Right lobe of liver (tissue), 6 donors: ENCODE data around the gene IMMT. TPM values are rescaled to one million over a fixed set of nuclear protein-coding genes. Genes with fewer than 3 reads are reported as not detected.

Experiments used
- ATAC-seq, 4 donors: fragments of 200-7000 bp; cut with Tn5 transposase; one replicate each; pipeline ENCODE4 v1.9.1; 2020; ENCODE audit warnings: mild to moderate bottlenecking in 4 of 4, moderate library complexity in 4 of 4
- DNase-seq, 3 donors: peaks; one replicate each; pipeline ENCODE4 v3.0.0-alpha.2; 2020
- H3K27ac ChIP-seq, 3 donors: fragments of 200-600 bp; one replicate each; pipeline ENCODE4 v1.8.0; 2022
- H3K27me3 ChIP-seq, 2 donors: fragments of 200-600 bp; one replicate each; pipeline ENCODE4 v1.8.0; 2022
- H3K36me3 ChIP-seq, 4 donors: fragments of 200-600 bp; sonication (generic) in 1 of 4; one replicate each; pipeline versions ENCODE4 v1.5.1 to v1.8.0; 2017 to 2022; ENCODE audit warnings: control low read depth in 1 of 4
- H3K4me1 ChIP-seq, 4 donors: fragments of 200-600 bp; sonication (generic) in 1 of 4; one replicate each; pipeline versions ENCODE4 v1.5.1 to v1.8.0; 2017 to 2022; ENCODE audit warnings: control low read depth in 1 of 4
- H3K4me3 ChIP-seq, 3 donors: fragments of 200-600 bp; one replicate each; pipeline ENCODE4 v1.8.0; 2022
- H3K9me3 ChIP-seq, 4 donors: fragments of 200-600 bp; sonication (generic) in 1 of 4; one replicate each; pipeline versions ENCODE4 v1.5.1 to v1.8.0; 2017 to 2022; ENCODE audit warnings: control low read depth in 1 of 4
- POLR2A ChIP-seq: fragments of 450-650 bp; IDR thresholded peaks from one replicate; pipeline ENCODE4 v1.6.1; 2017; ENCODE audit warnings: antibody characterized with exemption, mild to moderate bottlenecking
- WGBS: methylation state at CpG from one replicate; pipeline ENCODE4 v1.1.6; 2018; ENCODE audit warnings: low coverage, low lambda C conversion rate; ENCODE audit not compliant: insufficient coverage; ENCODE audit errors: missing lambda C conversion rate; 5-methylcytosine and 5-hydroxymethylcytosine counted together
- intact Hi-C, 2 donors: fragments of 100-400 bp; cut with DNase I; formaldehyde crosslinking; loops; one replicate each; pipeline versions ENCODE4 v1.11.2 to v1.14.1; 2022
- total RNA-seq, 6 experiments: library from RNA; depleted of rRNA in 2 of 6; stranded (reverse); fragments of >200 nt in 2 of 6; fragmentation: NEBNext Ultra II Directional in 3 of 6; extraction: Animal tissue kit (Norgen Biotek cat#: 25700) in 3 of 6; gene quantifications; one replicate each; pipeline versions ENCODE4 v1.1.0 to v1.2.4, GENCODE V29; 2016 to 2023
- TF ChIP-seq, protein P1 (sequence below), 4 donors: fragments of 200-600 bp in 3 of 4; fragments of 450-650 bp in 1 of 4; IDR thresholded peaks; one replicate each; pipeline versions ENCODE4 v1.5.1 to v1.8.0; 2016 to 2022; ENCODE audit warnings: antibody characterized with exemption in 4 of 4, mild to moderate bottlenecking in 2 of 4
- donor health status: DM: no; HTN: yes; CAD: no.
- donor health status: DM: no; HTN: no; CAD: no.
- donor health status: DM: no; HTN: no; CAD: no.
- donor health status: DM: no; HTN: yes; CAD: no.
- donor health status: DM: no; HTN: yes; CAD: no.

Gene IMMT
- total RNA-seq, 6 experiments from 2014 or later, result 48.9 to 56.9 (median 52.5) TPM

GRCh38 chr2:86147793-86148192 lies 47.5 kb downstream of the IMMT start:
- intact Hi-C loops, result no loop called here
- no peak for TF ChIP-seq POLR2A
- TF ChIP-seq, protein P1, sequence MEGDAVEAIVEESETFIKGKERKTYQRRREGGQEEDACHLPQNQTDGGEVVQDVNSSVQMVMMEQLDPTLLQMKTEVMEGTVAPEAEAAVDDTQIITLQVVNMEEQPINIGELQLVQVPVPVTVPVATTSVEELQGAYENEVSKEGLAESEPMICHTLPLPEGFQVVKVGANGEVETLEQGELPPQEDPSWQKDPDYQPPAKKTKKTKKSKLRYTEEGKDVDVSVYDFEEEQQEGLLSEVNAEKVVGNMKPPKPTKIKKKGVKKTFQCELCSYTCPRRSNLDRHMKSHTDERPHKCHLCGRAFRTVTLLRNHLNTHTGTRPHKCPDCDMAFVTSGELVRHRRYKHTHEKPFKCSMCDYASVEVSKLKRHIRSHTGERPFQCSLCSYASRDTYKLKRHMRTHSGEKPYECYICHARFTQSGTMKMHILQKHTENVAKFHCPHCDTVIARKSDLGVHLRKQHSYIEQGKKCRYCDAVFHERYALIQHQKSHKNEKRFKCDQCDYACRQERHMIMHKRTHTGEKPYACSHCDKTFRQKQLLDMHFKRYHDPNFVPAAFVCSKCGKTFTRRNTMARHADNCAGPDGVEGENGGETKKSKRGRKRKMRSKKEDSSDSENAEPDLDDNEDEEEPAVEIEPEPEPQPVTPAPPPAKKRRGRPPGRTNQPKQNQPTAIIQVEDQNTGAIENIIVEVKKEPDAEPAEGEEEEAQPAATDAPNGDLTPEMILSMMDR (IDR thresholded peaks at IDR 0.05), result no peak
- DNase-seq (no peak), ATAC-seq (no peak)
- Histone ChIP-seq H3K36me3 (peaks cover 0 to 87% (median 47%) of the 10 kb centered on the region in 4 donors), H3K27me3 (no peaks in the 10 kb centered on the region), H3K27ac (no peak overlapping the region), H3K9me3 (no peaks in the 10 kb centered on the region), H3K4me1 (no peaks in the 10 kb centered on the region), H3K4me3 (no peak overlapping the region)
- WGBS, result 87% methylated on average over 2 of the region's 2 CpGs

GRCh38 chr2:86143926-86144685 lies 51.2 kb downstream of the IMMT start:
- Histone ChIP-seq H3K4me1 (no peaks in the 10 kb centered on the region), H3K27me3 (no peaks in the 10 kb centered on the region), H3K4me3 (no peak overlapping the region), H3K9me3 (no peaks in the 10 kb centered on the region), H3K36me3 (peaks cover 0 to 88% (median 36%) of the 10 kb centered on the region in 4 donors), H3K27ac (no peak overlapping the region)
- TF ChIP-seq POLR2A, result no peak
- TF ChIP-seq, protein P1 (IDR thresholded peaks at IDR 0.05), result no peak
- DNase-seq (no peak), ATAC-seq (peak in 1 of 4 donors; percentile 7)
- 89% methylated on average over 11 of the region's 14 CpGs for WGBS
- intact Hi-C loops, result no loop called here

- 86% methylated on average over 6 of the region's 6 CpGs for WGBS
- no peaks in the 10 kb centered on the region for H3K27me3 ChIP-seq
- intact Hi-C loops, result no loop called here
- no peaks in the 10 kb centered on the region for H3K9me3 ChIP-seq
- peaks cover 0 to 87% (median 35%) of the 10 kb centered on the region in 4 donors for H3K36me3 ChIP-seq
- no peaks in the 10 kb centered on the region for H3K4me1 ChIP-seq
- no peak for TF ChIP-seq POLR2A
- TF ChIP-seq, protein P1 (IDR thresholded peaks at IDR 0.05), result no peak
- H3K4me3 ChIP-seq, result no peak overlapping the region
- no peak overlapping the region for H3K27ac ChIP-seq
- DNase-seq, result no peak
- no peak for ATAC-seq
Observed at GRCh38 chr2:86143307-86143706, 52.0 kb downstream of the IMMT start.

GRCh38 chr2:86142436-86143257 lies 52.6 kb downstream of the IMMT start:
- ATAC-seq (no peak), DNase-seq (no peak)
- TF ChIP-seq, protein P1 (IDR thresholded peaks at IDR 0.05), result no peak
- TF ChIP-seq POLR2A, result no peak
- H3K27me3 ChIP-seq, result no peaks in the 10 kb centered on the region
- no peaks in the 10 kb centered on the region for H3K4me1 ChIP-seq
- intact Hi-C loops, result no loop called here
- H3K4me3 ChIP-seq, result no peak overlapping the region
- H3K27ac ChIP-seq, result no peak overlapping the region
- H3K9me3 ChIP-seq, result no peaks in the 10 kb centered on the region
- WGBS, result 55% methylated on average over 3 of the region's 3 CpGs
- H3K36me3 ChIP-seq, result peaks cover 0 to 87% (median 36%) of the 10 kb centered on the region in 4 donors
